ENCODE measurements around the gene DGKH. TPM values are rescaled to one million over a fixed set of nuclear protein-coding genes. Genes with fewer than 3 reads are reported as not detected.
"Not testable (repeated sequence)": the region's sequence is repeated elsewhere in the genome, so short reads cannot be mapped to it uniquely, and the experiment has no call there.

Gene DGKH
- total RNA-seq, 1 donor from 2014 or later: 10.3 TPM

- no peak overlapping the region for H3K4me3 ChIP-seq (ENCODE audit: low read depth, low read length)
- no peak for TF ChIP-seq CTCF (conservative IDR thresholded peaks at IDR 0.05; ENCODE audit: low read depth, low read length)
- no peak for DNase-seq (ENCODE audit: low read depth)
Measured at GRCh38 chr13:42140494-42140893, 92.0 kb downstream of the DGKH start.

GRCh38 chr13:42141052-42141451 is 92.6 kb downstream of the DGKH start:
- DNase-seq (ENCODE audit: low read depth); H3K4me3 ChIP-seq (ENCODE audit: low read depth, low read length): not testable (repeated sequence)

- no peak for DNase-seq (ENCODE audit: low read depth)
- TF ChIP-seq CTCF (conservative IDR thresholded peaks at IDR 0.05; ENCODE audit: low read depth, low read length): no peak
Measured at GRCh38 chr13:42146359-42146758, 97.9 kb downstream of the DGKH start.

GRCh38 chr13:42148538-42148937 is 100.1 kb downstream of the DGKH start:
- no peak for TF ChIP-seq CTCF (conservative IDR thresholded peaks at IDR 0.05; ENCODE audit: low read depth, low read length)
- DNase-seq (ENCODE audit: low read depth): no peak
- no peak overlapping the region for H3K4me3 ChIP-seq (ENCODE audit: low read depth, low read length)

More at GRCh38 chr13:42146359-42146758, 97.9 kb downstream of the DGKH start:
- no peak overlapping the region for H3K4me3 ChIP-seq (ENCODE audit: low read depth, low read length)

- DNase-seq (ENCODE audit: low read depth): no peak
- TF ChIP-seq CTCF (conservative IDR thresholded peaks at IDR 0.05; ENCODE audit: low read depth, low read length): no peak
- no peak overlapping the region for H3K4me3 ChIP-seq (ENCODE audit: low read depth, low read length)
Measured at GRCh38 chr13:42149136-42149535, 100.7 kb downstream of the DGKH start.

GRCh38 chr13:42151781-42152180 is 103.3 kb downstream of the DGKH start:
- no peak for DNase-seq (ENCODE audit: low read depth)
- no peak for TF ChIP-seq CTCF (conservative IDR thresholded peaks at IDR 0.05; ENCODE audit: low read depth, low read length)
- H3K4me3 ChIP-seq (ENCODE audit: low read depth, low read length): no peak overlapping the region

- H3K4me3 ChIP-seq (ENCODE audit: low read depth, low read length): no peak overlapping the region
- no peak for TF ChIP-seq CTCF (conservative IDR thresholded peaks at IDR 0.05; ENCODE audit: low read depth, low read length)
- DNase-seq (ENCODE audit: low read depth): no peak
Measured at GRCh38 chr13:42152495-42152894, 104.0 kb downstream of the DGKH start.
